ENCODE data around the gene ASB13.
A peak's percentile ranks its signal among the peaks of the same experiment; 100 is the strongest.
"Not testable (repeated sequence)": the region's sequence is repeated elsewhere in the genome, so short reads cannot be mapped to it uniquely, and the experiment has no call there.

Gene ASB13

DNA sequence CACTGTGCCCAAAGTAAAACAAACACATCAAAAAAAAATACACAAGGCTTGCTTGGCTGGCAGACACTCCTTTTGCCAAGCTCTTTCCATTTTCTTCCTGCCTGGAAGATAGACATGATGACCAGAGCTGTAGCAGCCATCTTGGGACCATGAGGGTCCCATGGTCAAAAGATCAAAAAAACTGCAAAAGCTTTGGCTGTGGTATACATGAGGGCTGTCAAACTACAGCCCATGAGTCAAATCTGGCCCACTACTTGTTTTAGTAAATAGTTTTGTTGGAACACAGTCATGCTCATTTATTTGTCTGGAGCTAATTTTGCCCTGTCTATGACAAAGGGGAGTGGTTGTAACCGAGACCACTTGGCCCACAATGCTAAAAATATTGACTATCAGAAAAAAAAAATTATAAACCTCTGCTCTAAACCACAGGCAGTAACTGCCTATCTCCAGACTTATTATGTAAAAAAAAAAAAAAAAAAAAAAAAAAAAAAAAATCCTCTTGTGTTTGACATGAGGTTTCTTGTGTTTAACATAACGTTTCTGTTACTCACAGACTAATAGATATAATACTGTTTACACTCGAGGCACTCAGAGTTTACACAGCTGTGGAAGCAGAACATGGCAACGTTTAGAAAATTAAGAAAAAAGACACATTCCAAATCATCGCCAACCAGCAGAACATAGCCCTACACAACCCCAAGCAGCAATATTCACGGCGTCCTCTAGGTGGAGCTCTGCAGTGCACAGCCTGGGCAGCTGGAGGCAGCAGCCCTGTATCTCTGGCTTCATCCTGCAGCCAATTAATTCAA lies 36.9 kb downstream of the ASB13 start:
- Histone ChIP-seq H3K27me3 (ENCODE audit: control insufficient read depth, insufficient read depth, low read length) (peaks cover 4% of the 10 kb centered on the region), H3K36me3 (ENCODE audit: insufficient read depth, low read length) (no peaks in the 10 kb centered on the region), H3K4me1 (ENCODE audit: control insufficient read depth, insufficient read depth, low read length) (peaks cover 25% of the 10 kb centered on the region), H3K4me2 (ENCODE audit: low read length) (peak overlapping the region; percentile 85), H3K9me3 (replicated peaks; ENCODE audit: low read length) (no peaks in the 10 kb centered on the region), H3K9ac (ENCODE audit: low read depth, low read length) (peak overlapping the region; percentile 43), H3K4me3 (ENCODE audit: low read length) (peak overlapping the region; percentile 63)

GRCh38 chr10:5628451-5629302 lies 37.7 kb downstream of the ASB13 start:
- Histone ChIP-seq H3K4me2 (ENCODE audit: low read length) (peak overlapping the region; percentile 85), H3K27me3 (ENCODE audit: control insufficient read depth, insufficient read depth, low read length) (peaks cover 3% of the 10 kb centered on the region), H3K36me3 (ENCODE audit: insufficient read depth, low read length) (no peaks in the 10 kb centered on the region), H3K9ac (ENCODE audit: low read depth, low read length) (peak overlapping the region; percentile 43), H3K4me1 (ENCODE audit: control insufficient read depth, insufficient read depth, low read length) (peaks cover 25% of the 10 kb centered on the region), H3K4me3 (ENCODE audit: low read length) (peak overlapping the region; percentile 63), H3K9me3 (replicated peaks; ENCODE audit: low read length) (no peaks in the 10 kb centered on the region)

DNA sequence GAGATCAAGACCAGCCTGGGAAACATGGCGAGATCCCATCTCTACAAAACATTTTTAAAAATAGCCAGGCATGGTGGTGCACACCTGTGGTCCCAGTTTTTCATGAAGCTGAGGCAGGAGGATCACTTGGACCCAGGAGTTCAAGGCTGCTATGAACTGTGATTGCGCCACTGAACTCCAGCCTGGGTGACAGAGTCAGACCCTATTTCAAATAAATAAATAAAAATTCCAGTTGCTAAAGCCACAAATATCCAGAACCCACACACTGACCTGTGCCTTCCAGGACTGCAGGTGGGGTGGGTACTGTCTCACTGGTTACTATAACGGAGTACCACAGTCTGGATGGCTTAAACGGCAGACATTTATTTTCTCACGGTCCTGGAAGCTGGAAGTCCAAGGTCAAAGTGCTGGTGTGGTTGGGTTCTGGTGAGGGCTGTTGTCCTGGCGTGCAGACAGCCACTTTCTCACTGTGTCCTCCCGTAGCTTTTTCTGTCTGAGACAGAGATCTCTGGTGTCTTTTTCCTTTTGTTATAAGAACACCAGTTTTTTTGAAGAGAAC lies 38.8 kb downstream of the ASB13 start:
- peaks cover 27% of the 10 kb centered on the region for H3K4me1 ChIP-seq (ENCODE audit: control insufficient read depth, insufficient read depth, low read length)
- no peaks in the 10 kb centered on the region for H3K9me3 ChIP-seq (replicated peaks; ENCODE audit: low read length)
- H3K4me2 ChIP-seq (ENCODE audit: low read length), result no peak overlapping the region
- H3K36me3 ChIP-seq (ENCODE audit: insufficient read depth, low read length), result no peaks in the 10 kb centered on the region
- no peak overlapping the region for H3K4me3 ChIP-seq (ENCODE audit: low read length)
- no peaks in the 10 kb centered on the region for H3K27me3 ChIP-seq (ENCODE audit: control insufficient read depth, insufficient read depth, low read length)
- no peak overlapping the region for H3K9ac ChIP-seq (ENCODE audit: low read depth, low read length)

DNA sequence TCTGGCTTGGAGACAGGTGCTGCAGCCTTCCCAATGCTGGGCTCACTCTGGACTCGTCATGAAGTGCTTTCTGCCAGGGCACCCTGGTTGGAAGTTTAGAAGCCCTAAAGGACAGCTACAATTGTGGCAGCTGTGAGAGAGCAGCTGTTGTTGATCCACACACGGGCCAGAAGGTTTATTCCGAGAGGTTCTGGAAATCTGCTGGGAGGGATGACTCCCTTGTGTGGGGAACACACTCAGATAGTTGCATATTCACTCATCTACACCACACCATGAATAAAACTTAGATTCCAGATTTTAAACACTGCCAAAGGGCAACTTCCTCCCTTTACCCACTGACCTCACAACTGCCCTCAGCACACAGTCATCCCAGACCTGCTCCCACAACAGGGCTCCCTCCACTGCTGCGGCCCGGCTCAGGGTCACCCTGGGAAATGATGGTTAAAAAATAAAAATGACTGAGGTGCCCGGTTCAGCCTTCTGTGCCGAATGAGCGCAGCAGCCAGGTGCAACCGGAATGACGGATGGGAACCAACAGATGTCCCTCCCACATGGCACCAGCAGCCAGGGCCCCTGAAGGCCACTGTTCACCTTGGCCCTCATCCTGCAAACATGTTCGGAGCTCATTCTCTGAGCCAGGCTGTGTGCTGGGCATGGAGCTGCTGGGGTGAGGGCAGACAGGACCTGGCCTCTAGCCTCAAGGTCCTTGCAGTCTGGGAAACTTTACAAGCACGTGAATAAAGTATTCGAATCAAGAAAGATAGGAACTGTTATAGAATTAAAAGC lies 40.2 kb downstream of the ASB13 start:
- Histone ChIP-seq H3K9me3 (replicated peaks; ENCODE audit: low read length) (no peaks in the 10 kb centered on the region), H3K9ac (ENCODE audit: low read depth, low read length) (no peak overlapping the region), H3K4me3 (ENCODE audit: low read length) (no peak overlapping the region), H3K4me2 (ENCODE audit: low read length) (peak overlapping the region; percentile 8), H3K27me3 (ENCODE audit: control insufficient read depth, insufficient read depth, low read length) (no peaks in the 10 kb centered on the region), H3K4me1 (ENCODE audit: control insufficient read depth, insufficient read depth, low read length) (peaks cover 27% of the 10 kb centered on the region), H3K36me3 (ENCODE audit: insufficient read depth, low read length) (no peaks in the 10 kb centered on the region)

GRCh38 chr10:5624701-5625100 lies 41.7 kb downstream of the ASB13 start:
- Histone ChIP-seq H3K36me3 (ENCODE audit: insufficient read depth, low read length) (no peaks in the 10 kb centered on the region), H3K4me2 (ENCODE audit: low read length) (no peak overlapping the region), H3K4me3 (ENCODE audit: low read length) (no peak overlapping the region), H3K4me1 (ENCODE audit: control insufficient read depth, insufficient read depth, low read length) (peaks cover 29% of the 10 kb centered on the region), H3K9ac (ENCODE audit: low read depth, low read length) (no peak overlapping the region), H3K9me3 (replicated peaks; ENCODE audit: low read length) (no peaks in the 10 kb centered on the region), H3K27me3 (ENCODE audit: control insufficient read depth, insufficient read depth, low read length) (no peaks in the 10 kb centered on the region)

DNA sequence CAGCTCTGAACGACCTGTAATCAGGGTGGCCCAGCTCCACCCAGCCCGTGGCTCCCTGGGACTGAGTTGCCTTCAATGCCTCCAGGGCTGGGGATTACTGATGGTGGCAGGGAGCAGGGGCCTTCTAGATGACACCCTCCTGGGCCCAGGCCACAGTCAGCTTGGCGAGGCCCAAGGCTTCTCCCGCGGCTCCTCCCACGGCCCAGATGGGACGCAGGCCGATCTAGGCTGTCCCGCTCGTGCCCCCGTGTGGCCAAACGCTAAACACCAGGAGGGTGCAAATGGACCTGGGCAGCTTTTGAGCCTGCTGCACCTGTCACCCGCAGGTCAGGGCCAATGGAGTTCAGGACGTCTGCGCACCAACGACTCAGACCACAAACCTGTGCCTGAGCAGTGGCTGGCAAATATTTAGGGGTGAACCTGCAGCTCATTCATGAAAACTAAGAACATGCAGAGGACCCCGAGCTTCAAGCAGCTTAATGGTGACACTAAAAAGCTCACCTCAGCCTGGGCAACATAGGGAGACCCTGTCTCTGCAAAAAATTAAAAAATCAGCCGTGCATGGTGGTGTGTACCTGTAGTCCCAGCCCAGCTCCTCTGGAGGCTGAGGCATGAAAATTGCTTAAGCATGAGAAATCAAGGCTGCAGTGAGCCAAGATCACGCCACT lies 43.2 kb downstream of the ASB13 start:
- no peak overlapping the region for H3K9ac ChIP-seq (ENCODE audit: low read depth, low read length)
- no peaks in the 10 kb centered on the region for H3K9me3 ChIP-seq (replicated peaks; ENCODE audit: low read length)
- no peaks in the 10 kb centered on the region for H3K27me3 ChIP-seq (ENCODE audit: control insufficient read depth, insufficient read depth, low read length)
- no peak overlapping the region for H3K4me2 ChIP-seq (ENCODE audit: low read length)
- H3K36me3 ChIP-seq (ENCODE audit: insufficient read depth, low read length), result no peaks in the 10 kb centered on the region
- peaks cover 26% of the 10 kb centered on the region for H3K4me1 ChIP-seq (ENCODE audit: control insufficient read depth, insufficient read depth, low read length)
- H3K4me3 ChIP-seq (ENCODE audit: low read length), result no peak overlapping the region

- Histone ChIP-seq H3K27me3 (ENCODE audit: control insufficient read depth, insufficient read depth, low read length) (no peaks in the 10 kb centered on the region), H3K9me3 (replicated peaks; ENCODE audit: low read length) (no peaks in the 10 kb centered on the region), H3K4me2 (ENCODE audit: low read length) (no peak overlapping the region), H3K36me3 (ENCODE audit: insufficient read depth, low read length) (no peaks in the 10 kb centered on the region), H3K4me3 (ENCODE audit: low read length) (no peak overlapping the region), H3K4me1 (ENCODE audit: control insufficient read depth, insufficient read depth, low read length) (peaks cover 22% of the 10 kb centered on the region), H3K9ac (ENCODE audit: low read depth, low read length) (no peak overlapping the region)
Measured at GRCh38 chr10:5622186-5622960, 44.0 kb downstream of the ASB13 start.

GRCh38 chr10:5621371-5621770 lies 45.0 kb downstream of the ASB13 start:
- not testable (repeated sequence) for H3K9ac ChIP-seq (ENCODE audit: low read depth, low read length); H3K4me3 ChIP-seq (ENCODE audit: low read length); H3K9me3 ChIP-seq (replicated peaks; ENCODE audit: low read length); H3K4me2 ChIP-seq (ENCODE audit: low read length); H3K27me3 ChIP-seq (ENCODE audit: control insufficient read depth, insufficient read depth, low read length); H3K36me3 ChIP-seq (ENCODE audit: insufficient read depth, low read length)
- H3K4me1 ChIP-seq (ENCODE audit: control insufficient read depth, insufficient read depth, low read length), result peaks cover 18% of the 10 kb centered on the region

GRCh38 chr10:5620966-5621365 lies 45.4 kb downstream of the ASB13 start:
- Histone ChIP-seq H3K4me3 (ENCODE audit: low read length) (no peak overlapping the region), H3K9me3 (replicated peaks; ENCODE audit: low read length) (no peaks in the 10 kb centered on the region), H3K27me3 (ENCODE audit: control insufficient read depth, insufficient read depth, low read length) (peaks cover 6% of the 10 kb centered on the region), H3K4me2 (ENCODE audit: low read length) (no peak overlapping the region), H3K4me1 (ENCODE audit: control insufficient read depth, insufficient read depth, low read length) (peaks cover 17% of the 10 kb centered on the region), H3K9ac (ENCODE audit: low read depth, low read length) (no peak overlapping the region), H3K36me3 (ENCODE audit: insufficient read depth, low read length) (no peaks in the 10 kb centered on the region)

DNA sequence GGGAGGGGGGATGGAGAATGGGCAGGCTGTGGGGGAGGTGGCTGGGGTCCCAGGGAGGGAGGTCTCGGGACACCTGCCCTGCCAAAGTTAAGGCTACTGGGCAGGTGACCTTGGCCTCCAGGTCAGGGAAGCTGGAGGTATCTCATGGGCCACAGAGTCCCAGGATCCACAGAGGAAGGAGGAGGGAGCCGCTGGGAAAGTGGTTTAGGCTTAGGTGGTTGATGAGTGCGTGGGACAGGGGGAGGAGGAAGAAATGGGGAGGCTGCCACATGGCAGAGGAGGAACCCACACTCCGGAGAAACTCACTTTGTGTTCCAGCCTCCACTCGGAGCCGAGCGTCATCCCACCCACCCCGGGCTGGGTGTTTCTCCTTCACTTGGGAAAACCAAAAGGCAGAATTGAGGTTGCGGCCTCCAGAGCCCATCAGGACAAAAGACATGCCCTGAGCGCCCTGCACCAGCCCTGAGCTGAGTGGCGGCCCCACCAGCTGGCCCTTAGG lies 46.1 kb downstream of the ASB13 start:
- H3K9ac ChIP-seq (ENCODE audit: low read depth, low read length), result no peak overlapping the region
- no peak overlapping the region for H3K4me3 ChIP-seq (ENCODE audit: low read length)
- H3K9me3 ChIP-seq (replicated peaks; ENCODE audit: low read length), result no peaks in the 10 kb centered on the region
- peaks cover 23% of the 10 kb centered on the region for H3K4me1 ChIP-seq (ENCODE audit: control insufficient read depth, insufficient read depth, low read length)
- no peak overlapping the region for H3K4me2 ChIP-seq (ENCODE audit: low read length)
- H3K27me3 ChIP-seq (ENCODE audit: control insufficient read depth, insufficient read depth, low read length), result peaks cover 6% of the 10 kb centered on the region
- no peaks in the 10 kb centered on the region for H3K36me3 ChIP-seq (ENCODE audit: insufficient read depth, low read length)
